Caco-2 (cell line): ENCODE results near the gene VAPA. TPM values are rescaled to one million over a fixed set of nuclear protein-coding genes. Genes with fewer than 3 reads are reported as not detected.

Source experiments
- BruUV-seq: library from RNA; stranded (reverse); fragments of 400-500 nt; replicated peaks from 2 replicates; lab custom pipeline; 2021; lab: Mats Ljungman, UMichigan
- CTCF ChIA-PET: fragments of 300-600 bp; sonication (Branson Sonifier 250); formaldehyde crosslinking; loops from one replicate; lab custom pipeline; 2022; ENCODE audit warnings: antibody characterized with exemption; lab: Charles Lee
- POLR2A ChIA-PET: fragments of 300-600 bp; sonication (Branson Sonifier 250); formaldehyde crosslinking; loops from one replicate; lab custom pipeline; 2022; ENCODE audit warnings: antibody characterized with exemption; lab: Charles Lee
- DNase-seq, 2 experiments: peaks; one replicate each; pipeline versions ENCODE4 v3.0.0 to v3.0.0-alpha.2; 2020 to 2022
- H3K27me3 ChIP-seq: replicated peaks from 2 replicates; pipeline ENCODE4 v1.6.0; 2011; ENCODE audit warnings: low read length; ENCODE audit not compliant: control insufficient read depth, insufficient read depth
- H3K36me3 ChIP-seq: 2 replicates; pipeline ENCODE4 v1.5.1; 2011; ENCODE audit warnings: low read length; ENCODE audit not compliant: control insufficient read depth, insufficient read depth
- H3K4me1 ChIP-seq: fragments of 250-450 bp; sonication (Bioruptor Pico); 2 replicates; pipeline ENCODE4 v1.5.1; 2020; ENCODE audit warnings: mild to moderate bottlenecking
- H3K4me3 ChIP-seq: 2 replicates; pipeline ENCODE4 v1.5.1; 2011; ENCODE audit warnings: low read depth, mild to moderate bottlenecking, control low read depth, low read length
- H3K9me3 ChIP-seq: fragments of 250-450 bp; sonication (Bioruptor Pico); 2 replicates; pipeline ENCODE4 v1.5.1; 2020; ENCODE audit warnings: mild to moderate bottlenecking, moderate library complexity
- H3K27ac Mint-ChIP-seq: one replicate; pipeline ENCODE4 v1.8.0; 2022; ENCODE audit warnings: mixed read lengths; ENCODE audit not compliant: unreplicated experiment
- H3K27me3 Mint-ChIP-seq: one replicate; pipeline ENCODE4 v1.8.0; 2022; ENCODE audit warnings: mixed read lengths; ENCODE audit not compliant: insufficient read depth, unreplicated experiment
- H3K36me3 Mint-ChIP-seq: one replicate; pipeline ENCODE4 v1.8.0; 2022; ENCODE audit warnings: mild to moderate bottlenecking, mixed read lengths; ENCODE audit not compliant: insufficient read depth, unreplicated experiment
- H3K4me1 Mint-ChIP-seq: one replicate; pipeline ENCODE4 v1.8.0; 2022; ENCODE audit warnings: low read depth, mixed read lengths; ENCODE audit not compliant: unreplicated experiment
- H3K4me3 Mint-ChIP-seq: one replicate; pipeline ENCODE4 v1.8.0; 2022; ENCODE audit warnings: mild to moderate bottlenecking, moderate library complexity, mixed read lengths; ENCODE audit not compliant: unreplicated experiment
- H3K9me3 Mint-ChIP-seq: one replicate; pipeline ENCODE4 v1.8.0; 2022; ENCODE audit warnings: mixed read lengths; ENCODE audit not compliant: unreplicated experiment
- intact Hi-C: fragments of 100-400 bp; cut with micrococcal nuclease; formaldehyde crosslinking; loops from one replicate; pipeline ENCODE4 v1.10.0; 2022; ENCODE audit not compliant: unreplicated experiment
- total RNA-seq: library from RNA; stranded (reverse); gene quantifications from 2 replicates; pipeline ENCODE4 v1.2.3, GENCODE V29; 2022
- TF ChIP-seq, protein P1 (sequence below), 2 experiments: fragments of 200-600 bp in 1 of 2; IDR thresholded peaks; 1 replicate in 1 of 2; 2 replicates in 1 of 2; pipeline versions ENCODE4 v1.5.1 to v1.8.0; 2011 to 2022; ENCODE audit warnings: antibody characterized with exemption in 1 of 2, control low read depth in 1 of 2, inconsistent platforms in 1 of 2, low read depth in 1 of 2, low read length in 1 of 2, mild to moderate bottlenecking in 1 of 2, moderate library complexity in 1 of 2; ENCODE audit not compliant: insufficient read depth in 1 of 2, severe bottlenecking in 1 of 2, unreplicated experiment in 1 of 2

Gene VAPA
- total RNA-seq, 1 experiment from 2014 or later: 222 TPM

DNA sequence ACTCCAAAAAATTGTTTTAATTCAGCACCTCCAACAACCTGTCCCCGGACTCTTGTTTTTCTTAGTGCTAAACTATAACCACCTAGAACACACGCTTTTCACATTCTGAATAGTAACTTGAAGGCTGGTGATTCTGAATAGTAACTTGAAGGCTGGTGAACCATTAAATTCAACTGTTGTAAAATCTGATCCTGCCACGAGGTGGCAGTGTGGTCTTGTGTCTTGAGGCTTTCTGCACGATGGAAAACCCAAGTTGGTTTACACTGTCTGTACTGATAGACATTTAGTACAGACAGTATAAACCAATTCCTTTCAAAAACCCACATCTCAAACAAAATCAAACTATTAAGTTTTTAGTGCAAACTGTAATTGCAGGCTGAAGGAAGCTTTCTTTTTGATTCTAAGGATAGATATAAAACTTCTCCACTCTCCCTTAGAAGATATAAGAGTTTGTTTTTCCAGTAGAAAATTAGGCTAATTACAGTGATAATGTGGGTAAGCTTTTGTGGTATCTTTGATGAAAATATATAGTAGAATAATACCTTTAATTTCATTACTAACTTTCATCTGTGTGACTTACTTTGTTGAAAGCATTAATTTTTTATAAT lies 57.6 kb downstream of the VAPA start:
- CTCF ChIA-PET: interaction anchor here (1.2 kb wide), 1 partner anchor 548 kb away, joined by 3 read pairs; no protein-coding TSS in a partner anchor
- BruUV-seq: no TSS peak
- intact Hi-C loops: loop anchor here (1.0 to 10.0 kb wide), 4 partner anchors 171 to 549 kb away; no protein-coding TSS in a partner anchor

DNA sequence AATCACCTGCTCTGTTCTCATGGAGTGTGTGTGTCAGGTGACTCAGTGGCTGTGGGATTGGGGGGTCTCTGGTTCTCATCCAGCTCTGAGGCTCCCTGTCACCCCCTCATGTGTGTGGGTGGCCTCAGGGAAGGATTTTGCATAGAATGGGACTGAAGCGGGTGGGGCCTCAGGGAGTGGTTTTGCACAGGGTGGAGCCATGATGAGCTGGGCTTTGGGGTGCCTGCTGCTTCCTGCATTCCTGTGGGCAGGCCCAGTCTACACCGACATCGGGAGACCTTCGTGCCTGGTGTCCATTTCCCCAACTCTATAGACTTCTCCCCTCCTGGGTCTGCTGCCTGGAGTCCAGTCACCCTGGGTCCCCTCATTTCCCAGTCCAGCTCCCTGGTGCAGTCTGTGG lies 59.7 kb downstream of the VAPA start:
- ChIA-PET POLR2A (no interaction called here), CTCF (interaction anchor here (0.8 kb wide), 1 partner anchor 537 kb away, joined by 4 read pairs; no protein-coding TSS in a partner anchor)
- TF ChIP-seq, protein P1, sequence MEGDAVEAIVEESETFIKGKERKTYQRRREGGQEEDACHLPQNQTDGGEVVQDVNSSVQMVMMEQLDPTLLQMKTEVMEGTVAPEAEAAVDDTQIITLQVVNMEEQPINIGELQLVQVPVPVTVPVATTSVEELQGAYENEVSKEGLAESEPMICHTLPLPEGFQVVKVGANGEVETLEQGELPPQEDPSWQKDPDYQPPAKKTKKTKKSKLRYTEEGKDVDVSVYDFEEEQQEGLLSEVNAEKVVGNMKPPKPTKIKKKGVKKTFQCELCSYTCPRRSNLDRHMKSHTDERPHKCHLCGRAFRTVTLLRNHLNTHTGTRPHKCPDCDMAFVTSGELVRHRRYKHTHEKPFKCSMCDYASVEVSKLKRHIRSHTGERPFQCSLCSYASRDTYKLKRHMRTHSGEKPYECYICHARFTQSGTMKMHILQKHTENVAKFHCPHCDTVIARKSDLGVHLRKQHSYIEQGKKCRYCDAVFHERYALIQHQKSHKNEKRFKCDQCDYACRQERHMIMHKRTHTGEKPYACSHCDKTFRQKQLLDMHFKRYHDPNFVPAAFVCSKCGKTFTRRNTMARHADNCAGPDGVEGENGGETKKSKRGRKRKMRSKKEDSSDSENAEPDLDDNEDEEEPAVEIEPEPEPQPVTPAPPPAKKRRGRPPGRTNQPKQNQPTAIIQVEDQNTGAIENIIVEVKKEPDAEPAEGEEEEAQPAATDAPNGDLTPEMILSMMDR (IDR thresholded peaks at IDR 0.05; ENCODE audit: insufficient read depth in 1 of 2, low read depth in 1 of 2, low read length in 1 of 2, severe bottlenecking in 1 of 2, unreplicated experiment in 1 of 2): no peak

More for the DNA sequence above, 57.6 kb downstream of the VAPA start:
- H3K9me3 Mint-ChIP-seq: no peaks in the 10 kb centered on the region
- Histone ChIP-seq H3K4me1 (no peaks in the 10 kb centered on the region), H3K9me3 (peaks cover 15% of the 10 kb centered on the region), H3K36me3 (no peaks in the 10 kb centered on the region), H3K27me3 (no peaks in the 10 kb centered on the region), H3K4me3 (no peak overlapping the region)
- no peaks in the 10 kb centered on the region for H3K36me3 Mint-ChIP-seq
- H3K4me1 Mint-ChIP-seq: peaks cover under 1% of the 10 kb centered on the region
- no peak overlapping the region for H3K27ac Mint-ChIP-seq
- TF ChIP-seq, protein P1 (IDR thresholded peaks at IDR 0.05; ENCODE audit: insufficient read depth in 1 of 2, low read depth in 1 of 2, low read length in 1 of 2, severe bottlenecking in 1 of 2, unreplicated experiment in 1 of 2): peak; percentile 67 to 76
- peak; percentile 61 to 80 for DNase-seq
- H3K27me3 Mint-ChIP-seq: no peaks in the 10 kb centered on the region
- POLR2A ChIA-PET: no interaction called here
- no peak overlapping the region for H3K4me3 Mint-ChIP-seq

GRCh38 chr18:9974279-9974915 lies 60.6 kb downstream of the VAPA start:
- H3K4me1 ChIP-seq: no peaks in the 10 kb centered on the region
- no peaks in the 10 kb centered on the region for H3K36me3 Mint-ChIP-seq
- H3K27ac Mint-ChIP-seq: no peak overlapping the region
- peaks cover 4% of the 10 kb centered on the region for H3K9me3 Mint-ChIP-seq
- peaks cover 1% of the 10 kb centered on the region for H3K27me3 Mint-ChIP-seq
- CTCF ChIA-PET: no interaction called here
- H3K4me1 Mint-ChIP-seq: no peaks in the 10 kb centered on the region
- H3K4me3 ChIP-seq: no peak overlapping the region
- TF ChIP-seq, protein P1 (IDR thresholded peaks at IDR 0.05; ENCODE audit: insufficient read depth in 1 of 2, low read depth in 1 of 2, low read length in 1 of 2, severe bottlenecking in 1 of 2, unreplicated experiment in 1 of 2): no peak
- POLR2A ChIA-PET: no interaction called here
- no peak for DNase-seq
- no TSS peak for BruUV-seq
- intact Hi-C loops: loop anchor here (5.0 to 10.0 kb wide), 2 partner anchors 168 to 270 kb away; no protein-coding TSS in a partner anchor
- no peaks in the 10 kb centered on the region for H3K36me3 ChIP-seq
- no peaks in the 10 kb centered on the region for H3K27me3 ChIP-seq
- H3K4me3 Mint-ChIP-seq: no peak overlapping the region
- peaks cover 18% of the 10 kb centered on the region for H3K9me3 ChIP-seq

More for the DNA sequence above, 59.7 kb downstream of the VAPA start:
- Mint-ChIP-seq H3K27ac (no peak overlapping the region), H3K27me3 (no peaks in the 10 kb centered on the region), H3K36me3 (no peaks in the 10 kb centered on the region), H3K4me1 (no peaks in the 10 kb centered on the region), H3K9me3 (no peaks in the 10 kb centered on the region), H3K4me3 (no peak overlapping the region)
- H3K9me3 ChIP-seq: peaks cover 18% of the 10 kb centered on the region
- no TSS peak for BruUV-seq
- H3K36me3 ChIP-seq: no peaks in the 10 kb centered on the region
- no peak for DNase-seq
- intact Hi-C loops: loop anchor here (5.0 to 10.0 kb wide), 2 partner anchors 169 to 271 kb away; no protein-coding TSS in a partner anchor
- no peaks in the 10 kb centered on the region for H3K27me3 ChIP-seq
- no peak overlapping the region for H3K4me3 ChIP-seq
- H3K4me1 ChIP-seq: no peaks in the 10 kb centered on the region
